Measurements from ENCODE around the gene WDR6.

DNA sequence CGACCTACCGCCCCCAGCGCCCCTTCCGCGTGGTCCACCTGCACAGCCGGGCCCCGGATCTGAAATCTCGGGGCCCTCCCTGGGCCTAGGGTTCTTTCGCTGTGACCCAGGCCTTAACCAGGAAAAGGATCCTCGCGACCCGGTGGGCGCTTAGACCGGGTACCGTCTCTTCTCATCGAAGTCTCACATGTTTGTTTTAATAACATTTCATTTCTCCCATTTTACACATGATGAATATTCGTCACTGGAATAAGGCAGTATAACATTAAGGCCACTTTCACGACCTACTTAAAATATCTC, 11.5 kb downstream of the WDR6 start:
- TF ChIP-seq EZH2phosphoT487 (IDR thresholded peaks at IDR 0.05) (no peak), EZH2 (IDR thresholded peaks at IDR 0.05) (no peak)
- TF ChIP-seq, protein P1, sequence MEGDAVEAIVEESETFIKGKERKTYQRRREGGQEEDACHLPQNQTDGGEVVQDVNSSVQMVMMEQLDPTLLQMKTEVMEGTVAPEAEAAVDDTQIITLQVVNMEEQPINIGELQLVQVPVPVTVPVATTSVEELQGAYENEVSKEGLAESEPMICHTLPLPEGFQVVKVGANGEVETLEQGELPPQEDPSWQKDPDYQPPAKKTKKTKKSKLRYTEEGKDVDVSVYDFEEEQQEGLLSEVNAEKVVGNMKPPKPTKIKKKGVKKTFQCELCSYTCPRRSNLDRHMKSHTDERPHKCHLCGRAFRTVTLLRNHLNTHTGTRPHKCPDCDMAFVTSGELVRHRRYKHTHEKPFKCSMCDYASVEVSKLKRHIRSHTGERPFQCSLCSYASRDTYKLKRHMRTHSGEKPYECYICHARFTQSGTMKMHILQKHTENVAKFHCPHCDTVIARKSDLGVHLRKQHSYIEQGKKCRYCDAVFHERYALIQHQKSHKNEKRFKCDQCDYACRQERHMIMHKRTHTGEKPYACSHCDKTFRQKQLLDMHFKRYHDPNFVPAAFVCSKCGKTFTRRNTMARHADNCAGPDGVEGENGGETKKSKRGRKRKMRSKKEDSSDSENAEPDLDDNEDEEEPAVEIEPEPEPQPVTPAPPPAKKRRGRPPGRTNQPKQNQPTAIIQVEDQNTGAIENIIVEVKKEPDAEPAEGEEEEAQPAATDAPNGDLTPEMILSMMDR (IDR thresholded peaks at IDR 0.05), result no peak

All from neural progenitor cell (in vitro differentiated cells).